ENCODE measurements around the gene MADD.

Gene MADD

DNA sequence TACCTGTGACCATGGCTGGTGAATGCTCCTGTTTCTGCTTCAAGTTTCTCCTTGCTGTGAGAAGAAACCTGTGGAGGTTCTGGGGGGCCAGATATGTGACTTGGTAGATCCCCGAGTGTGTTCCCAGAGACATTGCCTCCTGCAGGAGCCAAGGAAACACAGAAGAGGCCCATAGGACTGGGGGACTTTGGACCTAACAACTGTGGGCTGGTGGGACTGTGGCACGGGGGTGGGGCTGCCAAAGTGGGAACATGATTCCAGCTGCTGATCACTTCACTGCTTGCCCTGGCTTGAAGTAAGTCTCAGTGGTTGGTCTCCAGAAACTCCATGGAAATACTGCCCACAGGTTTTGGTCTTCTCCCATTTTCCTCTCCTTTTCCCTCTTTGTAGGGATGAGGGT is 16.3 kb upstream of the MADD start:
- DNase-seq (ENCODE audit: low spot score), result no peak

DNA sequence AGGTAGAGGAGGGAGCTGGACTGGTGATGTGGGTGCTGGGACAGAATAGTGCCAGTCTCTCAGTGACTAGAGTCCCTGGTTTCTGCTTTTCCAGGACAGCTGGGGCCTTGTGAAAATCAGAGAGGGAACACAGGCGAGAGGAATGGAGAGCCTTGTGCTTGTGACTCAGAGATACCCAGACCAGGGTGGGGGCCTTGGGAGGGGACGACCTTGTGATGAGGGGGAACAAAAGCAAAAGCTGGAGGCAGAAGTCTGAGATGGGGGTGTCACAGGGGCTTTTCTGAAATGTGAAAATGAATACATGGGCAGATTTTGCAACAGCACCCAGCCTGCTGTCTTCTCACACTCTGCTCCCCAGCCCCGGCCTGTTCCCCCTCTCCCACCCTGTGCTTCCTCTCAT is 15.5 kb upstream of the MADD start:
- no peak for DNase-seq (ENCODE audit: low spot score)

DNA sequence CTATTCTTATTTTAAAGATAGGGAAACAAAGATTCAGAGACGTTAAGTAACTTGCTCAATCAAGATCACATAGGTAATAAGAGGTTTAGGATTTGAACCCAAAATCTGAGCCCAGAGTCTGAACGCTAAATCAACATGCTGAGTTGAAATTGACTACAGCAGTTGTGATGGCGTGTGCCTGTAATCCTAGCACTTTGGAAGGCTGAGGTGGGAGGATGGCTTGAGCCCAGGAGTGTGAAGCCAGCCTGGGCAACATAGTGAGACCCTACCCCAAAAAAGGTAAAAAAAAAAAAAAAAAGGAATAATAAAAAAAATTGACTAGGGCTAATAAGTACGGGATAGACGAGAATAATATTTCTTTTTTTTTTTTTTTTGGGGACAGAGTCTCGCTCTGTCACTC is 13.6 kb upstream of the MADD start:
- DNase-seq (ENCODE audit: low spot score), result no peak

DNA sequence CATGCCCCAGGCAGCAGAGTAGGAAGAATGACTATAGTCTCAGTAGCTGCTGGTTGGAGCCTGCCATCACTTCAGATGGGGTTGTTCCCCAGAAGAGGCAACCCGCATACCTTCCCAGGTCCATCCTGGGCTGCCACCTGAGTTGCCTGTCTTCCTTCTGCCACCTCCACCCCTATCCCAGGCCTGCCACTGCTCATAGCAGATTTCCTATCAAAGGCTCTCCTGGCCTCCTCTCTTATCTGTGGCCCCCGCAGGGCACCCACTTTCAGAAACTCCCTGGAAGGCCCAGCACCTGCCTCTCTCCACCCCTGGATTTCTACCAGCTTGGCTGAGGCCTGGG is 12.8 kb upstream of the MADD start:
- DNase-seq (ENCODE audit: low spot score), result no peak

DNA sequence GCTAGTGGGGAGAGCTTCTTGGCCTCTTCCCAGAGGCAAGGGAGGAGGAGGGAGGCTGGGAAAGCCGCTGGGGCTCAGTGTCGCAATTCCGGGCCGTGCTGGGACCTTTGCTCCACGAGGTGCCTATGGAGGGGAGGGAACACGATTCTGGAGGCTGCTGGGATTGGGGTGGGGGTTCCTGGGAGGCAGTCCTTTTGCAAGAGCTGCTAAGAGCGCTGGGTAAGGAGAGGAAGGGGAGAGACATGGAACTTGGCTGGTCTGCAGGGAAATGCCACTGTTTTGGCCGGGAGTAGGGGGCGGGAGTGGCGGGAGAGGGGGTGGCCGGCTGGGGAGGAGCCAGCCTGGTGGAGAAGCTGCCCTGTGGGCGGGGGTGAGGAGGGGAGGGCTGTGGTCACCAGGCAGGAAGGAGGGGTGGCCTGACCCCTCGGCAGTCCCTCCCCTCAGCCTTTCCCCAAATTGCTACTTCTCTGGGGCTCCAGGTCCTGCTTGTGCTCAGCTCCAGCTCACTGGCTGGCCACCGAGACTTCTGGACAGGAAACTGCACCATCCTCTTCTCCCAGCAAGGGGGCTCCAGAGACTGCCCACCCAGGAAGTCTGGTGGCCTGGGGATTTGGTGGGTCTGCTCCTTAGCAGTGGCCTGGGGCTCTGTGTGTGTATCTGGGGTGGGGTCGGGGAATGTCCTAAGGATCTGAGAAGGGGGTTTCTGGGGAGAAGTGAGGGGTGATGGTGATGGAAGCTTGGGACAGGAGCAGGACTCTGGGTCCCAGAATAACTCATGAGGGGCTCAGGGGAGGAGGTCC is 12.2 kb upstream of the MADD start, which contains the start of gene NR1H3:
TSS of gene NR1H3 (plus strand) at position 480 of the 800 bp plus-strand sequence. CDS start 1,221 bp downstream, outside the sequence.
- DNase-seq (ENCODE audit: low spot score), result no peak

DNA sequence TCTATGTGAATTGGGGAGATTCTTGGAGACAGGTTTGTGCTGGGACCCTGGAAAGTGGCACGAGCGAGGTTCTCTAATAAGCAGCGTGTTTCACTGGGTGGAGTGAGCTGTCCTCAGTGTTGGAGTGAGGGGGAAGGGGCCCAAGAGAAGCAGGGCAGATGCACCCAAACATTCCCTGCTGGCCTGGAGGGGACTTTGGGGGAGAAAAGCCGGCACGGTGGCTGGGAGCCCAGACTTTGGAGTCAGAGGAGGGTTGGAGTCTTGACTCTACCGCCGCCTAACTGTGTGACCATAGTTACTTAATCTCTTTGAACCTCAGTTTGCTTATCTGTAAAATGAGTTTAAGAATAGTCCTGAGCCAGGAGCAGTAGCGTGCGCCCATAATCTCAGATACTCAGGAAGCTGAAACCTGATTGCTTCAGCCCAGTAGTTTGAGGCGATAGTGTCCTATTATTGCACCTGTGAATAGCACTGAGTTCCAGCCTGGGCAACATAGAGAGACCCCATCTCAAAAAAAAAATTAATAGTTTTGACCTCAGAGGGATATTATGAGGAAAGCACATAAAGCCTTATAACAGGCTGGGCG is 11.5 kb upstream of the MADD start:
- no peak for DNase-seq (ENCODE audit: low spot score)

GRCh38 chr11:47259232-47259977 is 10.5 kb upstream of the MADD start:
- peak; percentile 53 for DNase-seq (ENCODE audit: low spot score)

GRCh38 chr11:47260366-47260765 is 9.6 kb upstream of the MADD start:
- DNase-seq (ENCODE audit: low spot score), result no peak

DNA sequence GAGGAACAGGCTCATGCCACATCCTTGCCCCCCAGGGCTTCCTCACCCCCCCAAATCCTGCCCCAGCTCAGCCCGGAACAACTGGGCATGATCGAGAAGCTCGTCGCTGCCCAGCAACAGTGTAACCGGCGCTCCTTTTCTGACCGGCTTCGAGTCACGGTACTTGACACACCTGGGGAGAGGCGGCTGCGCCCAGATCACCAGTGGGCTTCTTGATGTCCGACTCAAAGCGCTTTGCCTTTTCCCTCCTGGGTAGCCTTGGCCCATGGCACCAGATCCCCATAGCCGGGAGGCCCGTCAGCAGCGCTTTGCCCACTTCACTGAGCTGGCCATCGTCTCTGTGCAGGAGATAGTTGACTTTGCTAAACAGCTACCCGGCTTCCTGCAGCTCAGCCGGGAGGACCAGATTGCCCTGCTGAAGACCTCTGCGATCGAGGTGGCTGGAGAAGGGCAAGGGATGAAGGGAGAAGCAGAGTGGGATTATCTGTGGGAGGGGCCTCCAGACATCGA is 8.6 kb upstream of the MADD start:
- DNase-seq (ENCODE audit: low spot score), result no peak

- no peak for DNase-seq (ENCODE audit: low spot score)
Observed at GRCh38 chr11:47264119-47264518, 5.8 kb upstream of the MADD start.

DNA sequence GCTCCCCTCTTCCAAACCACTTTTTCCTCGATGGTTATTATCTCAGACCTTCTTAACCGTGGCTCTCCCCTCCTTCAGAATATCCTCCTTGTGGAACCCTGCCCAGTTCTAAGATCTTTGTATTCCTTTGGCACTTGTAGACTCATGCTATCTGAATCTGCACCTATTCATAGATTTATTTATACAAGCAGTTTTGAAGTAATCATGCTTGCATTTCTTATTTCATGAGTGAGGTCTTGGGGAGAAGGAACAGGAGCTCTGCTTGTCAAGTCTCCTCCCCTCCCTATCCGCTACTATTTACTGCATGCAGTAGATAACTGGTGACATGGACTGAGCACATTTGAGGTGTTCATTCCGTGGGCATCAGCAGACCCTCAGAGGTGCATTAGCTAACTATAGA is 5.4 kb upstream of the MADD start:
- no peak for DNase-seq (ENCODE audit: low spot score)

- DNase-seq (ENCODE audit: low spot score), result no peak
Observed at GRCh38 chr11:47267876-47268275, 2.1 kb upstream of the MADD start.

GRCh38 chr11:47268448-47269001 is 1.4 kb upstream of the MADD start:
- no peak for DNase-seq (ENCODE audit: low spot score)

- DNase-seq (ENCODE audit: low spot score), result peak; percentile 75
Observed at GRCh38 chr11:47269002-47269828, 718 bp upstream of the MADD start.

DNA sequence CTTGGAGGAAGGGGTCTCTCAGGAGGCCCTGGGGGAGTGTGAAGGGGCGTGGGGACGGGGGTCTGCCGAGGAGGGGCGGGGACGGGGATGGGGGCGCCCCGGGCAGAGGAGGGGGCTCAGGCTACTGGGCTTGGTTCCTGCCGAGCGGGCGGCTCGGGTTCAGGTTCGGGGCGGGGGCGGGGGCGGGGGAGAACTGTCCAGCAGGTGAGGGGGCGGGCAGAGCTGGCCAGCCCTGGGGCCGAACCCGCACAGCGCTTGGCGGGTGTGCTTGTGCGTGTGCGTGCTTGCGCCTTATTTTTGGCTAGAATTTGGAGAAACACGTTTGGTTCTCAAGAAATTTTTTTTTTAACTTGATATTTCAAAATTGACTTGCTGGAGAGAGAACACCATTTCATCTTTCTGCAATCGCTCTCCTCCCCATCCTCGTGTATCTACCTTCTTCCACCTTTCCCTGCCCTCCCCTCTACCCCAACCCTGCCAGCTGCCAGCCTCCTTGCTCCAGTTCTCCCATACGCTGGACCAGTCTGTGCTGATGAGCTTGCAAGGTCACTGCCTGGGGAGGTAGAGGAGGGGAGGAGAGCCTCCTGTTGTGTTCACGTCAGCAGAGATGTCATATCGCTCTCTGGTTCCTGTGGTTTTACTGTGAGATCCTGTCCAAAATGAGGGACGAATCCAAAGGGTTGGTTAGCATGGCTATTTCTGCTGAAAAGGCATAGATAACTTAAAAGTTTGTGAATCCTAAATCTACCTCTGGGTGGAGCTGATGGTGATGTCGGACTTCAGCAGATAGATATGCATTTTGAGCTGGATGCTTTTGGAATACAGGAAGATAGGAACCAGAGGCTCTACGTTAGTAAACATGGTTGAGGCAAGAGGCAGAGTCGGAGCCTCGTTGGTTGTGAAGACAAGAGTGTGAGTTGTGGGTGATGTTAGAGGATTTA is 668 bp downstream of the MADD start:
- DNase-seq (ENCODE audit: low spot score), result peak; percentile 56

DNA sequence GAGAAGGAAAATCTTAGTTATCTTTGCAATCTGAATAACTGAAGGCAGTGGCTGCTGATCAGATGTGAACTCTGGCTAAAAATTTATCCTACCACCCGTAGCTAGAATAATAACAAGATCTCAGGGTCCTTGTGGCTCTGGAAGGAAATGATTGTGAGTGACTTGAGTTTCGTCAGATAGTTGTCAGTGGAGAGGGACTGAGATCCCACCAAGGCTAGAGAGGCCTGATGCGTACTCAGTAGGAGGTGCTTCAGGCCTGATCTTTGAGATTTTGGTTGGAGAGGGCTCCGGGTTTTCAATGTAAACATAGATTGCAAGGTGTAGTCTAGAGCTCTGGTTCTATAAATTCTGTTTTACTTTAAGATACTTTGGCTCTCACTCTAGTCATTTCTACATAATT is 1.4 kb downstream of the MADD start:
- DNase-seq (ENCODE audit: low spot score), result peak; percentile 21

DNA sequence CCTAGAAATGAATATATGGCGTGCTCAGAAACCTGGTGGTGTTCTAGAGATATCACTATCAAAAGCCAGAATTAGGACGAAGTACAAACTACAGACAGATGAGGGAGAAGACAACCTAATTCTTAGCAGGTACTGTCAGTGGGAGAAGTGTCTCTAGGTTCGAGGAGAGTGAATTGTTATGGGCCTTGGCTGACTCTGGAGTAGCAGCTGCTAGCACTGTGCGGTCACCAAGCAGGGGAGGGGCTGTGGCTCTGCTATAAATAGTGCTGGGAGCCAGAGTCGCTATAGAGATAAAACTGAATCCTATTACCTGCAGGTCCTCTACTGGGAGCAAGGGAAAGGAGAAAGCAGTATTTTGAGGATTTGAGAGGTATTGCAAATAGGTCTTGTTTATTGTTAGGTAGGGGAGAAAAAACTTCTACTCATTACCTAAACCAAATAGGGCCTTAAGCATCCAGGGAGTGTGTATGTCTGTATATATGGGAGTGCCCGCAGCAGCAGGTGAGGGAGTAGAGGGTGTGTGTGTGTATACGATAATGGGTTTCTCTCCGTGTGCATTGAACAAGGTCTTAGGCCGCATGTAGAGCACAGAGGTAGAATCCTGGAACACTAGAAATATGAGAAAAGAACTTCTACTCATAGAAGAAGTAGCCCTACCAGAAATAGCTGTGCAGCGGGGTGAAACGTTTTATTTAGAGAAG is 2.2 kb downstream of the MADD start:
- no peak for DNase-seq (ENCODE audit: low spot score)

GRCh38 chr11:47272706-47273105 is 2.8 kb downstream of the MADD start:
- DNase-seq (ENCODE audit: low spot score), result no peak

DNA sequence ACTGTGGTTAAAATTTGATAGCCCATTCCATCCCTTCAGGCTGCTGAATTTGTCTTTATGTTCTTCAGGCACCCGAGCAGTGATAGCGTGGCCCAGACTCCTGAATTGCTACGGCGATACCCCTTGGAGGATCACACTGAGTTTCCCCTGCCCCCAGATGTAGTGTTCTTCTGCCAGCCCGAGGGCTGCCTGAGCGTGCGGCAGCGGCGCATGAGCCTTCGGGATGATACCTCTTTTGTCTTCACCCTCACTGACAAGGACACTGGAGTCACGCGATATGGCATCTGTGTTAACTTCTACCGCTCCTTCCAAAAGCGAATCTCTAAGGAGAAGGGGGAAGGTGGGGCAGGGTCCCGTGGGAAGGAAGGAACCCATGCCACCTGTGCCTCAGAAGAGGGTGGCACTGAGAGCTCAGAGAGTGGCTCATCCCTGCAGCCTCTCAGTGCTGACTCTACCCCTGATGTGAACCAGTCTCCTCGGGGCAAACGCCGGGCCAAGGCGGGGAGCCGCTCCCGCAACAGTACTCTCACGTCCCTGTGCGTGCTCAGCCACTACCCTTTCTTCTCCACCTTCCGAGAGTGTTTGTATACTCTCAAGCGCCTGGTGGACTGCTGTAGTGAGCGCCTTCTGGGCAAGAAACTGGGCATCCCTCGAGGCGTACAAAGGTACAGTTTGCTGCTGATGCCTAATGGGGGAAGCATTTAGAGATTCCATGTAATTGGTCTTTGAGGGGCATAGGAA is 4.7 kb downstream of the MADD start:
- no peak for DNase-seq (ENCODE audit: low spot score)

Data from hematopoietic multipotent progenitor cell treated with erythropoietin and hydrocortisone succinate and interleukin-3 and kit ligand, for 17 days (in vitro differentiated cells).